ENCODE results near the gene COL26A1.

DNA sequence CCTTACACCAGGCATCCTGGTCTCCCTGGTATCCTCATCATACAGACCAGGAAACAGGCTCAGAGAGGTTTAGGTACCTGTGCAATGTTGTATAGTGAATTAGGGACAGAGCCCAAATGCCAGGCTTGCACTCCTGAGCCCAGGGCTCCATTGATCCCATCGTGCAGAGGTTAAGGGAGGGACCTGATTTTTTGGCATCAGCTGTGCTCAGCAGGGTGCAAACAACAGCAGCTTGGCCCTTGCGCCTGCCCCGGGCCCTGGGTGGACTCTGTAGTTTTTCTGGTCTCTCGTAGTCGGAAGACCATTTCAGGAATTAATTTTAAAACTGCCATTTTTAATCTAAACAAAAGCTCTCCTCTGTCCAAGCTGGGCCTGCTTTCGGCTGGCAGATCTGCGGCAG, 79.2 kb downstream of the COL26A1 start:
- TF ChIP-seq, protein P1, sequence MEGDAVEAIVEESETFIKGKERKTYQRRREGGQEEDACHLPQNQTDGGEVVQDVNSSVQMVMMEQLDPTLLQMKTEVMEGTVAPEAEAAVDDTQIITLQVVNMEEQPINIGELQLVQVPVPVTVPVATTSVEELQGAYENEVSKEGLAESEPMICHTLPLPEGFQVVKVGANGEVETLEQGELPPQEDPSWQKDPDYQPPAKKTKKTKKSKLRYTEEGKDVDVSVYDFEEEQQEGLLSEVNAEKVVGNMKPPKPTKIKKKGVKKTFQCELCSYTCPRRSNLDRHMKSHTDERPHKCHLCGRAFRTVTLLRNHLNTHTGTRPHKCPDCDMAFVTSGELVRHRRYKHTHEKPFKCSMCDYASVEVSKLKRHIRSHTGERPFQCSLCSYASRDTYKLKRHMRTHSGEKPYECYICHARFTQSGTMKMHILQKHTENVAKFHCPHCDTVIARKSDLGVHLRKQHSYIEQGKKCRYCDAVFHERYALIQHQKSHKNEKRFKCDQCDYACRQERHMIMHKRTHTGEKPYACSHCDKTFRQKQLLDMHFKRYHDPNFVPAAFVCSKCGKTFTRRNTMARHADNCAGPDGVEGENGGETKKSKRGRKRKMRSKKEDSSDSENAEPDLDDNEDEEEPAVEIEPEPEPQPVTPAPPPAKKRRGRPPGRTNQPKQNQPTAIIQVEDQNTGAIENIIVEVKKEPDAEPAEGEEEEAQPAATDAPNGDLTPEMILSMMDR (IDR thresholded peaks at IDR 0.05): no peak
- TF ChIP-seq POLR2A (IDR thresholded peaks at IDR 0.05): no peak
